ENCODE measurements around the gene MAP3K20. TPM values are rescaled to one million over a fixed set of nuclear protein-coding genes. Genes with fewer than 3 reads are reported as not detected.
"Not testable (repeated sequence)": the region's sequence is repeated elsewhere in the genome, so short reads cannot be mapped to it uniquely, and the experiment has no call there.

MAP3K20 gene
- total RNA-seq, 2 experiments from 2014 or later, result 8.0 to 10.2 TPM

- intact Hi-C loops (cut with micrococcal nuclease), result loop anchor here (10.0 kb wide), 1 partner anchor 110 kb away; no protein-coding TSS in a partner anchor
- ChIA-PET CTCF (interaction anchor here (1.8 to 2.3 kb wide), 2 partner anchors 13 to 176 kb away, joined by 5 to 19 read pairs; no protein-coding TSS in a partner anchor), POLR2A (no interaction called here)
- no peaks in the 10 kb centered on the region for H3K27me3 Mint-ChIP-seq
- H3K36me3 Mint-ChIP-seq (ENCODE audit: low read depth), result no peaks in the 10 kb centered on the region
- H3K9me3 Mint-ChIP-seq, result no peaks in the 10 kb centered on the region
- no peaks in the 10 kb centered on the region for H3K4me1 Mint-ChIP-seq (ENCODE audit: low read depth)
- no peak for DNase-seq
- TF ChIP-seq, protein P1, sequence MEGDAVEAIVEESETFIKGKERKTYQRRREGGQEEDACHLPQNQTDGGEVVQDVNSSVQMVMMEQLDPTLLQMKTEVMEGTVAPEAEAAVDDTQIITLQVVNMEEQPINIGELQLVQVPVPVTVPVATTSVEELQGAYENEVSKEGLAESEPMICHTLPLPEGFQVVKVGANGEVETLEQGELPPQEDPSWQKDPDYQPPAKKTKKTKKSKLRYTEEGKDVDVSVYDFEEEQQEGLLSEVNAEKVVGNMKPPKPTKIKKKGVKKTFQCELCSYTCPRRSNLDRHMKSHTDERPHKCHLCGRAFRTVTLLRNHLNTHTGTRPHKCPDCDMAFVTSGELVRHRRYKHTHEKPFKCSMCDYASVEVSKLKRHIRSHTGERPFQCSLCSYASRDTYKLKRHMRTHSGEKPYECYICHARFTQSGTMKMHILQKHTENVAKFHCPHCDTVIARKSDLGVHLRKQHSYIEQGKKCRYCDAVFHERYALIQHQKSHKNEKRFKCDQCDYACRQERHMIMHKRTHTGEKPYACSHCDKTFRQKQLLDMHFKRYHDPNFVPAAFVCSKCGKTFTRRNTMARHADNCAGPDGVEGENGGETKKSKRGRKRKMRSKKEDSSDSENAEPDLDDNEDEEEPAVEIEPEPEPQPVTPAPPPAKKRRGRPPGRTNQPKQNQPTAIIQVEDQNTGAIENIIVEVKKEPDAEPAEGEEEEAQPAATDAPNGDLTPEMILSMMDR (IDR thresholded peaks at IDR 0.05), result no peak
- no peak for ATAC-seq
- no peak overlapping the region for H3K27ac Mint-ChIP-seq
- H3K4me3 Mint-ChIP-seq, result no peak overlapping the region
These were observed 128.7 kb downstream of the MAP3K20 start for GRCh38 chr2:173204316-173204715.

DNA sequence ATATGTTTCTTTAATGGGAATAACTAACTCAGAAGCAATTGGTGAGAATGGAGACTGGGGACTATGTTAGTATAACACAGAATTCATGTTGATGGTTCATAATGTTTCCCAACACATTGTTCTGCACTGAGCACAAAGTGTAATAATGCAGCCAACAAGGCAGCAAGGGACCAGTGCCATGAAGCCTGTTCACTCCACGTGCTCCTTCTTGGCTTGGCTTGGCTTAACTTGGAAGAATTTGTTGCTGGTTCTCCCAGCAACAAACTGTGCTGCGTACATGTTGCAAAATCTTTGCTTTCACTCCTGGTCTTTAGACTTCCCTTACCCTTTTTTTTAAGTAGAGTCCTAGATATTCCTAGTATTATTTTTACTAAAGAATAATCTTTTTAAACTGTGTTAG is 129.7 kb downstream of the MAP3K20 start:
- Mint-ChIP-seq H3K27me3 (no peaks in the 10 kb centered on the region), H3K9me3 (no peaks in the 10 kb centered on the region), H3K4me3 (no peak overlapping the region), H3K4me1 (ENCODE audit: low read depth) (peaks cover 2% of the 10 kb centered on the region), H3K27ac (no peak overlapping the region), H3K36me3 (ENCODE audit: low read depth) (no peaks in the 10 kb centered on the region)
- ATAC-seq (no peak), DNase-seq (no peak)
- ChIA-PET CTCF (interaction anchor here (0.8 to 7.8 kb wide), 2 partner anchors 26 to 177 kb away, joined by 3 to 304 read pairs; no protein-coding TSS in a partner anchor), POLR2A (no interaction called here)
- TF ChIP-seq, protein P1 (IDR thresholded peaks at IDR 0.05), result no peak
- intact Hi-C loops (cut with micrococcal nuclease), result loop anchor here (10.0 kb wide), 1 partner anchor 111 kb away; no protein-coding TSS in a partner anchor

GRCh38 chr2:173207124-173207523 is 131.5 kb downstream of the MAP3K20 start:
- H3K4me1 Mint-ChIP-seq (ENCODE audit: low read depth); H3K27me3 Mint-ChIP-seq; H3K27ac Mint-ChIP-seq; H3K4me3 Mint-ChIP-seq; H3K36me3 Mint-ChIP-seq (ENCODE audit: low read depth); POLR2A ChIA-PET; H3K9me3 Mint-ChIP-seq; DNase-seq; ATAC-seq: not testable (repeated sequence)
- intact Hi-C loops (cut with micrococcal nuclease), result loop anchor here (10.0 kb wide), 1 partner anchor 112 kb away; no protein-coding TSS in a partner anchor
- CTCF ChIA-PET, result interaction anchor here (7.8 kb wide), 1 partner anchor 179 kb away, joined by 304 read pairs; no protein-coding TSS in a partner anchor

- peaks cover 4% of the 10 kb centered on the region for H3K4me1 Mint-ChIP-seq (ENCODE audit: low read depth)
- peak; percentile 69 for DNase-seq
- peaks cover 2% of the 10 kb centered on the region for H3K27me3 Mint-ChIP-seq
- H3K4me3 Mint-ChIP-seq, result no peak overlapping the region
- ChIA-PET POLR2A (interaction anchor here (0.9 kb wide), 2 partner anchors 79 to 276 kb away, joined by 3 to 4 read pairs; no protein-coding TSS in a partner anchor), CTCF (interaction anchor here (0.6 to 7.8 kb wide), 56 partner anchors 8 to 1035 kb away, joined by 3 to 304 read pairs (median 4); partner anchors contain the start of gene MAP3K20)
- H3K27ac Mint-ChIP-seq, result no peak overlapping the region
- TF ChIP-seq, protein P1 (IDR thresholded peaks at IDR 0.05), result peak; percentile 89
- no peaks in the 10 kb centered on the region for H3K36me3 Mint-ChIP-seq (ENCODE audit: low read depth)
- peak; percentile 94 for ATAC-seq
- intact Hi-C loops (cut with micrococcal nuclease), result loop anchor here (2.0 kb wide), 1 partner anchor 184 kb away; no protein-coding TSS in a partner anchor
- H3K9me3 Mint-ChIP-seq, result no peaks in the 10 kb centered on the region
These were observed 134.9 kb downstream of the MAP3K20 start for GRCh38 chr2:173210270-173211196.

DNA sequence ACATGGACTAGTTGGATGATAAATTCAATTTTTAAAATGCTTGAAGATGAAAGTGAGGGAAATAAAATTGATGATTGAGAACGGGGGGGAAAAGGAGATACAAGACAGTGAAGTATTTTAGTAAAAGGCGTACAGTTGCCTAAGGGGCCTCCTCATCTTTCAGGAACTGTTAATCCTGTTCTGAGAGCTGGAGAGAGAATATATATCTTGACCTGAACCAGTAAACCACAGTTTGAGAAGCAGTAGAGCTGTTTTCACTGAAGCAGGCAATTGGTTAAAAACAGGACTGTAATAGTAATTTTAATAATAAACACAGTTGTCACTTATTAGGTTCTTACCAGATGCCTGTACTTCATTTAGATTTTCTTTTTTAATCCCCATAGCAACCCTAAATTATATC is 137.5 kb downstream of the MAP3K20 start:
- peaks cover 4% of the 10 kb centered on the region for H3K4me1 Mint-ChIP-seq (ENCODE audit: low read depth)
- TF ChIP-seq, protein P1 (IDR thresholded peaks at IDR 0.05), result no peak
- no peak overlapping the region for H3K27ac Mint-ChIP-seq
- intact Hi-C loops (cut with micrococcal nuclease), result no loop called here
- H3K9me3 Mint-ChIP-seq, result no peaks in the 10 kb centered on the region
- no peak overlapping the region for H3K4me3 Mint-ChIP-seq
- DNase-seq (no peak), ATAC-seq (no peak)
- ChIA-PET POLR2A (no interaction called here), CTCF (interaction anchor here (7.2 to 7.8 kb wide), 2 partner anchors 185 kb away, joined by 78 to 304 read pairs; no protein-coding TSS in a partner anchor)
- H3K27me3 Mint-ChIP-seq, result peaks cover 2% of the 10 kb centered on the region
- H3K36me3 Mint-ChIP-seq (ENCODE audit: low read depth), result no peaks in the 10 kb centered on the region

Data from activated CD8-positive, alpha-beta T cell treated with anti-CD3 and anti-CD28 coated beads for 36 hours (primary cell).